ENCODE results near the gene TDRD10. TPM values are rescaled to one million over a fixed set of nuclear protein-coding genes. Genes with fewer than 3 reads are reported as not detected.

The TDRD10 gene
- total and polyA plus RNA-seq, 2 of the 8 experiments (the other 6 are each of a cell fraction or from before 2014, with no cell fraction given): 0.15 to 0.27 TPM

GRCh38 chr1:154550070-154550469, 48.1 kb downstream of the TDRD10 start (continued):
- no peak for TF ChIP-seq FOSL1 (IDR thresholded peaks at IDR 0.05; ENCODE audit: insufficient read depth, low read depth, low read length)
- TF ChIP-seq KDM5A (IDR thresholded peaks at IDR 0.05; ENCODE audit: low read length): no peak
- no peak for TF ChIP-seq MAX (IDR thresholded peaks at IDR 0.05)
- TF ChIP-seq EZH2 (IDR thresholded peaks at IDR 0.05; ENCODE audit: low read depth, low read length, severe bottlenecking): no peak
- no peak for TF ChIP-seq RNF2 (IDR thresholded peaks at IDR 0.05; ENCODE audit: borderline replicate concordance, low read depth, low read length, missing control alignments, poor library complexity, severe bottlenecking)
- no peak for TF ChIP-seq YY1 (IDR thresholded peaks at IDR 0.05; ENCODE audit: low read depth, low read length)
- TF ChIP-seq POU5F1 (IDR thresholded peaks at IDR 0.05; ENCODE audit: low read depth, low read length): no peak

All from H1 (cell line).